K562 (cell line): ENCODE measurements around the gene LRRC49.

ENCODE experiments used
- BRD4 ChIP-seq: fragments of 200-600 bp; sonication (generic); IDR thresholded peaks from 2 replicates; pipeline ENCODE4 v1.6.1; 2017; ENCODE audit warnings: inconsistent platforms
- DPF2 ChIP-seq: fragments of 450-650 bp; IDR thresholded peaks from 2 replicates; pipeline ENCODE4 v1.6.1; 2016
- EP300 ChIP-seq: IDR thresholded peaks from 2 replicates; pipeline ENCODE4 v1.6.1; 2012; ENCODE audit warnings: low read length, improper control_type of control experiment
- JUNB ChIP-seq: fragments of 450-650 bp; formaldehyde crosslinking; conservative IDR thresholded peaks from 2 replicates; pipeline ENCODE4 v1.4.0; 2020; ENCODE audit warnings: mild to moderate bottlenecking
- LARP7 ChIP-seq: fragments of 450-650 bp; IDR thresholded peaks from 2 replicates; pipeline ENCODE4 v1.6.1; 2016
- MAZ ChIP-seq, 2 experiments: fragments of 450-650 bp in 1 of 2; sonication (generic) in 1 of 2; formaldehyde crosslinking; IDR thresholded peaks in 1 of 2; conservative IDR thresholded peaks in 1 of 2; 2 replicates each; pipeline versions ENCODE4 v1.4.0 to v1.5.0; 2020; ENCODE audit warnings: mild to moderate bottlenecking in 1 of 2, missing genetic modification reagents in 1 of 2
- SETDB1 ChIP-seq: IDR thresholded peaks from one replicate; pipeline ENCODE4 v1.6.1; 2012; ENCODE audit warnings: low read length, control low read depth, inconsistent platforms
- SIN3A ChIP-seq, 2 experiments: fragments of 150-350 bp in 1 of 2; IDR thresholded peaks; 2 replicates each; pipeline ENCODE4 v1.6.1; 2011 to 2016; ENCODE audit warnings: borderline replicate concordance in 2 of 2, low read depth in 2 of 2, low read length in 2 of 2, mild to moderate bottlenecking in 2 of 2, moderate library complexity in 2 of 2; ENCODE audit not compliant: control insufficient read depth in 1 of 2
- USF2 ChIP-seq: sonication (generic); formaldehyde crosslinking; IDR thresholded peaks from 2 replicates; pipeline ENCODE4 v1.5.0; 2020; ENCODE audit warnings: missing genetic modification reagents
- ZNF24 ChIP-seq: fragments of 450-650 bp; IDR thresholded peaks from 2 replicates; pipeline ENCODE4 v1.6.1; 2016
- TF ChIP-seq, protein P1 (sequence below): fragments of 250-450 bp; sonication (Bioruptor Pico); IDR thresholded peaks from 2 replicates; pipeline ENCODE4 v1.4.0; 2020; ENCODE audit warnings: mild to moderate bottlenecking, moderate library complexity
- TF ChIP-seq, protein P2 (sequence below), 3 experiments: IDR thresholded peaks in 2 of 3; conservative IDR thresholded peaks in 1 of 3; 2 replicates each; pipeline ENCODE4 v1.5.1; 2011 to 2012; ENCODE audit warnings: low read length in 3 of 3, mild to moderate bottlenecking in 3 of 3, control low read depth in 2 of 3, improper control_type of control experiment in 1 of 3, inconsistent platforms in 1 of 3, low read depth in 1 of 3, mixed read lengths in 1 of 3, moderate library complexity in 1 of 3; ENCODE audit not compliant: insufficient read depth in 2 of 3

DNA sequence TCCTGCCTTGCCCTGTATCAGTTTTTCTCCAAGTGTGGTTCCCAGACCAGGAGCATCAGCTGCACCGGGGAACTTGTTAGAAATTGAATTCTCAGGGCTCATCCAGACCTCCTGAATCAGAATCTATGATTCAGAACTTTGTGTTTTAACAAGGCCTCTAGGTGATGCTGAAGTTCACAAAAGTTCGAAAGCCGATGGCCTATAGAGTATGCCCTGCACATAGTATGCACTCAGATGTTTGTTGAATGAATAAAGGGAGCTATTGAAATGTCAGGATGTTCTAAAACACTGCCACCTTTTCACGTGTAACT lies 38.0 kb upstream of the LRRC49 start:
- no peak for TF ChIP-seq USF2 (CRISPR knock-in tag)
- TF ChIP-seq SIN3A (IDR thresholded peaks at IDR 0.05; ENCODE audit: borderline replicate concordance in 2 of 2, control insufficient read depth in 1 of 2, low read depth in 2 of 2, low read length in 2 of 2): no peak
- no peak for TF ChIP-seq BRD4
- TF ChIP-seq ZNF24: no peak
- no peak for TF ChIP-seq LARP7
- TF ChIP-seq, protein P1, sequence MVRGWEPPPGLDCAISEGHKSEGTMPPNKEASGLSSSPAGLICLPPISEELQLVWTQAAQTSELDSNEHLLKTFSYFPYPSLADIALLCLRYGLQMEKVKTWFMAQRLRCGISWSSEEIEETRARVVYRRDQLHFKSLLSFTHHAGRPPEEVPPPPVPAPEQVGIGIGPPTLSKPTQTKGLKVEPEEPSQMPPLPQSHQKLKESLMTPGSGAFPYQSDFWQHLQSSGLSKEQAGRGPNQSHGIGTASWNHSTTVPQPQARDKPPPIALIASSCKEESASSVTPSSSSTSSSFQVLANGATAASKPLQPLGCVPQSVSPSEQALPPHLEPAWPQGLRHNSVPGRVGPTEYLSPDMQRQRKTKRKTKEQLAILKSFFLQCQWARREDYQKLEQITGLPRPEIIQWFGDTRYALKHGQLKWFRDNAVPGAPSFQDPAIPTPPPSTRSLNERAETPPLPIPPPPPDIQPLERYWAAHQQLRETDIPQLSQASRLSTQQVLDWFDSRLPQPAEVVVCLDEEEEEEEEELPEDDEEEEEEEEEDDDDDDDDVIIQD: no peak
- TF ChIP-seq, protein P2, sequence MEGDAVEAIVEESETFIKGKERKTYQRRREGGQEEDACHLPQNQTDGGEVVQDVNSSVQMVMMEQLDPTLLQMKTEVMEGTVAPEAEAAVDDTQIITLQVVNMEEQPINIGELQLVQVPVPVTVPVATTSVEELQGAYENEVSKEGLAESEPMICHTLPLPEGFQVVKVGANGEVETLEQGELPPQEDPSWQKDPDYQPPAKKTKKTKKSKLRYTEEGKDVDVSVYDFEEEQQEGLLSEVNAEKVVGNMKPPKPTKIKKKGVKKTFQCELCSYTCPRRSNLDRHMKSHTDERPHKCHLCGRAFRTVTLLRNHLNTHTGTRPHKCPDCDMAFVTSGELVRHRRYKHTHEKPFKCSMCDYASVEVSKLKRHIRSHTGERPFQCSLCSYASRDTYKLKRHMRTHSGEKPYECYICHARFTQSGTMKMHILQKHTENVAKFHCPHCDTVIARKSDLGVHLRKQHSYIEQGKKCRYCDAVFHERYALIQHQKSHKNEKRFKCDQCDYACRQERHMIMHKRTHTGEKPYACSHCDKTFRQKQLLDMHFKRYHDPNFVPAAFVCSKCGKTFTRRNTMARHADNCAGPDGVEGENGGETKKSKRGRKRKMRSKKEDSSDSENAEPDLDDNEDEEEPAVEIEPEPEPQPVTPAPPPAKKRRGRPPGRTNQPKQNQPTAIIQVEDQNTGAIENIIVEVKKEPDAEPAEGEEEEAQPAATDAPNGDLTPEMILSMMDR (IDR thresholded peaks at IDR 0.05 in 2 of 3, conservative IDR thresholded peaks at IDR 0.05 in 1 of 3; ENCODE audit: insufficient read depth in 2 of 3, low read depth in 1 of 3, low read length in 3 of 3): no peak
- TF ChIP-seq DPF2: no peak
- no peak for TF ChIP-seq MAZ (CRISPR knock-in tag; conservative IDR thresholded peaks at IDR 0.05 in 1 of 2, IDR thresholded peaks at IDR 0.05 in 1 of 2)
- TF ChIP-seq EP300: no peak
- TF ChIP-seq SETDB1: no peak
- no peak for TF ChIP-seq JUNB (CRISPR knock-in tag)
